Lower lobe of right lung (tissue), 2 donors: ENCODE measurements around the gene APLNR. TPM values are rescaled to one million over a fixed set of nuclear protein-coding genes. Genes with fewer than 3 reads are reported as not detected.

Experiments used
- ATAC-seq, 2 donors: fragments of 200-7000 bp; cut with Tn5 transposase; one replicate each; pipeline ENCODE4 v1.9.1; 2020 to 2022; ENCODE audit warnings: mild to moderate bottlenecking in 2 of 2, moderate library complexity in 2 of 2
- DNase-seq: peaks from one replicate; pipeline ENCODE4 v3.0.0-alpha.2; 2020
- H3K27ac ChIP-seq: fragments of 200-600 bp; one replicate; pipeline ENCODE4 v1.8.0; 2022
- H3K27me3 ChIP-seq: fragments of 200-600 bp; one replicate; pipeline ENCODE4 v1.8.0; 2022; ENCODE audit warnings: low read depth
- H3K36me3 ChIP-seq: fragments of 200-600 bp; one replicate; pipeline ENCODE4 v1.8.0; 2022; ENCODE audit warnings: mild to moderate bottlenecking
- H3K4me1 ChIP-seq: fragments of 200-600 bp; one replicate; pipeline ENCODE4 v1.8.0; 2022
- H3K4me3 ChIP-seq: fragments of 200-600 bp; one replicate; pipeline ENCODE4 v1.8.0; 2022; ENCODE audit warnings: mild to moderate bottlenecking
- H3K9me3 ChIP-seq: fragments of 200-600 bp; one replicate; pipeline ENCODE4 v1.8.0; 2022
- CTCF ChIP-seq: fragments of 200-600 bp; IDR thresholded peaks from one replicate; pipeline ENCODE4 v1.8.0; 2022; ENCODE audit warnings: antibody characterized with exemption, mild to moderate bottlenecking
- intact Hi-C: fragments of 100-400 bp; cut with DNase I; formaldehyde crosslinking; loops from one replicate; pipeline ENCODE4 v1.11.0; 2022
- total RNA-seq: library from RNA; stranded (reverse); fragmentation: NEBNext Ultra II Directional; extraction: Animal tissue kit (Norgen Biotek cat#: 25700); gene quantifications from one replicate; pipeline ENCODE4 v1.2.1, GENCODE V29; 2021
- donor health status: DM: no; HTN: yes; CAD: no; lungs with severe emphysema.

Gene APLNR
- total RNA-seq, 1 donor from 2014 or later = 4.1 TPM

DNA sequence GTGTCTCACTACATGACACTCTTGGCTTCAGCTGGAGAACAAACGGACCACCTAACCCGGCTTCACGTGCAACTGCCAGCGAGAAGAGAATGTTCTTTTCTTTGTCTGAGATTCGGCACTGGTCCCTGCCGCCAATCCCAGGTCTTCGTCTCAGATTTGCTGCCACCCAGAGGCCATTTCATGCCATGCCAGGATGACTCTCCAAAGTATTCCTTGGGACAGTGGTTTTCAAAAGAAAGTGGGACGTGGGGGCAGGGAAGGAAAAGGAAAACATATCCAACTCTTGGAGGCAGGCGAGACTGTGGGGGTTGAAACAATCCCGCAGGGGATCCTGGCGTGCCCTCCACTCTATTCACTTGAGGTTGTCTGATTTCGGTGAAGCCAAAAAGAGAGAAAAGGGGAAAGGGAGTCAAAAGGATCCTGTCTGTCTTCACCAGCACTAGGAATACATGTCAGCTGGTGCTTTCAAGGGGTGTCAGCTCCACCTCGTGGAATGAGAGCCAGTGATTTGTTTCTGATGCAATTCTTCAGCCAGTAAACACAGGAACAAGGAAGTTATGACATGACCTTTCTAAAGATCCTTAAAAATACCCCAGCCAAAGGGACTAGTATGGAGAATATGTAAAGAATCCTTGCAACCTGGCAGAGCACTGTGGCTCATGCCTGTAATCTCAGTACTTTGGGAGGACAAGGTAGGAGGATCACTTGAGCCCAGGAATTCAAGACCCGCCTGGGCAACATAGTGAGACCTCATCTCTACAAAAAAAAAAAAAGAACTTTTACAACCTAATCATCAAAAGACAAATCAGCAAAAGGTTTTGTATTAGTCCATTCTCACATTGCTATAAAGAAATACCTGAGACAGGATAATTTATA, 41.0 kb upstream of the APLNR start:
- Histone ChIP-seq H3K27me3 (no peaks in the 10 kb centered on the region), H3K9me3 (peaks cover 6% of the 10 kb centered on the region), H3K4me3 (peak overlapping the region; percentile 6), H3K27ac (peak overlapping the region; percentile 67), H3K4me1 (peaks cover 34% of the 10 kb centered on the region), H3K36me3 (no peaks in the 10 kb centered on the region)
- DNase-seq (peak; percentile 71), ATAC-seq (peak; percentile 88 to 89)
- intact Hi-C loops = no loop called here
- peak; percentile 80 for TF ChIP-seq CTCF

- peaks cover 6% of the 10 kb centered on the region for H3K9me3 ChIP-seq
- ATAC-seq (peak in 1 of 2 donors; percentile 64), DNase-seq (no peak)
- peak overlapping the region; percentile 67 for H3K27ac ChIP-seq
- H3K4me1 ChIP-seq = peaks cover 34% of the 10 kb centered on the region
- no peaks in the 10 kb centered on the region for H3K27me3 ChIP-seq
- H3K4me3 ChIP-seq = peak overlapping the region; percentile 6
- H3K36me3 ChIP-seq = no peaks in the 10 kb centered on the region
- no peak for TF ChIP-seq CTCF
- intact Hi-C loops = no loop called here
These were observed 40.1 kb upstream of the APLNR start for GRCh38 chr11:57276971-57277675.

GRCh38 chr11:57276169-57276970, 39.3 kb upstream of the APLNR start:
- intact Hi-C loops = no loop called here

DNA sequence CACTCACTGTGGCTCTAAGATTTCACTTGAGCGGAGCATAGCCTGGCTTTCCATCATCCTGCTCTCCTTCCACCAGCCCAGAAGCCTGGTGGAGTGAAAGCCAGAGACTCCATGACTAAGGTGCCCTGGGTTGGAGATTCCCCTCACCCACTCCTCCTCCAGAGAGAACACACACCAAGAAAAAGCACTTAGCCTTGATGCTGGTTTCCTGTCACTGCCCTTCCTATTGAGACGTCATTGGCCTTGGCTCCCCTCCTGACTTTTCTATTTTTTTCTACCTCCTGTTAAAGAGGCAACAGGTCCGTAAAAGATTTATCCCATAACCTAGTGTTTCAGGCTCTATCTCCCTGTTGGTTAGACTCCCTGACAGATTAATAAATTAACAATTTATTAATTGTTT, 38.5 kb upstream of the APLNR start:
- peaks cover 6% of the 10 kb centered on the region for H3K9me3 ChIP-seq
- H3K27ac ChIP-seq = peak overlapping the region; percentile 64
- ATAC-seq (no peak), DNase-seq (no peak)
- no peaks in the 10 kb centered on the region for H3K27me3 ChIP-seq
- intact Hi-C loops = no loop called here
- H3K4me1 ChIP-seq = peaks cover 34% of the 10 kb centered on the region
- H3K36me3 ChIP-seq = no peaks in the 10 kb centered on the region
- TF ChIP-seq CTCF = no peak
- no peak overlapping the region for H3K4me3 ChIP-seq

More at GRCh38 chr11:57276169-57276970, 39.3 kb upstream of the APLNR start:
- no peak for TF ChIP-seq CTCF
- DNase-seq (no peak), ATAC-seq (no peak)
- Histone ChIP-seq H3K4me1 (peaks cover 34% of the 10 kb centered on the region), H3K27ac (peak overlapping the region; percentile 53), H3K4me3 (no peak overlapping the region), H3K9me3 (peaks cover 6% of the 10 kb centered on the region), H3K36me3 (no peaks in the 10 kb centered on the region), H3K27me3 (no peaks in the 10 kb centered on the region)

GRCh38 chr11:57274904-57275498, 38.0 kb upstream of the APLNR start:
- no peaks in the 10 kb centered on the region for H3K36me3 ChIP-seq
- no peak for TF ChIP-seq CTCF
- no peaks in the 10 kb centered on the region for H3K27me3 ChIP-seq
- H3K9me3 ChIP-seq = peaks cover 6% of the 10 kb centered on the region
- H3K27ac ChIP-seq = peak overlapping the region; percentile 64
- ATAC-seq = no peak
- peaks cover 34% of the 10 kb centered on the region for H3K4me1 ChIP-seq
- no peak for DNase-seq
- no peak overlapping the region for H3K4me3 ChIP-seq
- intact Hi-C loops = no loop called here
